Kidney (tissue), 14 donors: ENCODE data around the gene MRTFB. TPM values are rescaled to one million over a fixed set of nuclear protein-coding genes. Genes with fewer than 3 reads are reported as not detected.

Source experiments
- DNase-seq, 5 donors: peaks; one replicate each; pipeline ENCODE4 v3.0.0-alpha.2; 2013 to 2020
- FAIRE-seq: peaks from 2 replicates; lab custom pipeline; 2012; peaks lifted over from hg19 to GRCh38; lab: Jason Lieb, UNC
- H3K27ac ChIP-seq, 2 donors: one replicate each; pipeline ENCODE4 v1.7.0; 2013; ENCODE audit warnings: low read depth in 2 of 2, low read length in 2 of 2, inconsistent platforms in 1 of 2
- H3K27me3 ChIP-seq: one replicate; pipeline ENCODE4 v1.7.1; 2013; ENCODE audit warnings: low read length, inconsistent platforms; ENCODE audit not compliant: control insufficient read depth, insufficient read depth
- H3K36me3 ChIP-seq, 3 donors: one replicate each; pipeline versions ENCODE4 v1.7.0 to v1.7.1; 2013; ENCODE audit warnings: low read length in 3 of 3, control low read depth in 1 of 3, inconsistent platforms in 1 of 3; ENCODE audit not compliant: insufficient read depth in 3 of 3, control insufficient read depth in 2 of 3
- H3K4me1 ChIP-seq, 3 donors: one replicate each; pipeline versions ENCODE4 v1.7.0 to v1.7.1; 2013; ENCODE audit warnings: low read length in 3 of 3, inconsistent platforms in 1 of 3, low read depth in 1 of 3; ENCODE audit not compliant: control insufficient read depth in 2 of 3, insufficient read depth in 2 of 3
- H3K4me3 ChIP-seq, 3 donors: one replicate each; pipeline versions ENCODE4 v1.7.0 to v1.8.1; 2013; ENCODE audit warnings: low read length in 3 of 3, control low read depth in 1 of 3, inconsistent platforms in 1 of 3
- H3K9ac ChIP-seq, 3 donors: one replicate each; pipeline versions ENCODE4 v1.7.0 to v1.7.1; 2013; ENCODE audit warnings: low read length in 3 of 3, control low read depth in 1 of 3, inconsistent platforms in 1 of 3
- H3K9me3 ChIP-seq, 3 donors: one replicate each; pipeline versions ENCODE4 v1.7.0 to v1.7.1; 2013; ENCODE audit warnings: low read length in 3 of 3, control low read depth in 1 of 3, inconsistent platforms in 1 of 3; ENCODE audit not compliant: control insufficient read depth in 2 of 3, insufficient read depth in 1 of 3
- intact Hi-C: fragments of 100-400 bp; cut with DNase I; formaldehyde crosslinking; loops from one replicate; pipeline ENCODE4 v1.11.1; 2022
- polyA plus RNA-seq: library from polyadenylated mRNA; stranded (reverse); fragments of 350-450 nt; fragmentation: Illumina TruSeq; extraction: RNeasy Lipid Tissue Mini Kit (QIAGEN cat#74804); gene quantifications from one replicate; pipeline ENCODE4 v1.2.3, GENCODE V29; 2014; ENCODE audit warnings: low read depth, low replicate concordance; ENCODE audit not compliant: insufficient read depth
- total RNA-seq: library from RNA; stranded (reverse); fragmentation: NEBNext Ultra II Directional; extraction: Animal tissue kit (Norgen Biotek cat#: 25700); gene quantifications from one replicate; pipeline ENCODE4 v1.2.1, GENCODE V29; 2021
- TF ChIP-seq, protein P1 (sequence below): IDR thresholded peaks from 3 replicates; pipeline ENCODE4 v1.5.1; 2012; ENCODE audit warnings: mild to moderate bottlenecking, moderate library complexity, borderline replicate concordance; ENCODE audit not compliant: insufficient read depth; ENCODE audit errors: extremely low read depth
- donor health status: control.
- donor health status: control.
- donor health status: control.
- donor health status: control.
- donor health status: control.
- donor health status: DM: yes; HTN: yes; CAD: no.
- donor health status: Normal renal cell carcinoma (clear cell type).

The MRTFB gene
- total and polyA plus RNA-seq, 2 donors from 2014 or later = 5.1 to 51.0 TPM

DNA sequence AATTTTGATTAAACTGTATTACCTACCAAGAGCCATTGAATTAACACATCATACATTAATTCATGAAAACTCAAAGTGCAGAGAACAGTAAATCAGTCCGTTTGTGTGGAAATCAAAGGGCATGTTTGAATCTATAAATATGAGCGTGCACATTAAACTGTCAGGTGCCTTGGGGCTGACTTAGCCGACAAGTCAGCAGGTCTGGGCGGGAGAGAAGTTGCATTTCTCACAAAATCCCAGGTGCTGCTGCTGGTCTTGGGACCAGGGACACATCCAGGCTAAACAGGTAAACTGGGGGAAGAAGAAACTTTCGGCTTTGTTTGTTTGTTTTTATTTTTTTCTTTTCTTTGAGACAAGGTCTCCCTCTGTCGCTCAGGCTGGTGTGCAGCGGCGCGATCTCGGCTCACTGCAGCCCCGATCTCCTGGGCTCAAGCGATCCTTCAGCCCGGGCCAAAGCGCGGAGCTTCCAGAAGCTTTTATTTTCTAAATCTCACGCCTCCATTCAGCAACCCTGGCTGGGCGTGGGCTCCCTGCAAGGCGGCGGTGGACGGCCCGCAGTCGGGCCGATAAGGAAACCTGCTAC, 213.9 kb downstream of the MRTFB start:
- DNase-seq = peak in 3 of 5 donors; percentile 59 to 87 (median 86)
- intact Hi-C loops = no loop called here
- Histone ChIP-seq H3K4me1 (peaks cover 0 to 3% (median 0%) of the 10 kb centered on the region in 3 donors), H3K9ac (peak overlapping the region; percentile 71 to 82 (median 72)), H3K27me3 (no peaks in the 10 kb centered on the region), H3K27ac (peak overlapping the region; percentile 65 to 83), H3K36me3 (no peaks in the 10 kb centered on the region), H3K9me3 (peaks cover 0 to 14% (median 0%) of the 10 kb centered on the region in 3 donors), H3K4me3 (peak overlapping the region; percentile 83 to 91 (median 85))
- no peak for FAIRE-seq
- TF ChIP-seq, protein P1, sequence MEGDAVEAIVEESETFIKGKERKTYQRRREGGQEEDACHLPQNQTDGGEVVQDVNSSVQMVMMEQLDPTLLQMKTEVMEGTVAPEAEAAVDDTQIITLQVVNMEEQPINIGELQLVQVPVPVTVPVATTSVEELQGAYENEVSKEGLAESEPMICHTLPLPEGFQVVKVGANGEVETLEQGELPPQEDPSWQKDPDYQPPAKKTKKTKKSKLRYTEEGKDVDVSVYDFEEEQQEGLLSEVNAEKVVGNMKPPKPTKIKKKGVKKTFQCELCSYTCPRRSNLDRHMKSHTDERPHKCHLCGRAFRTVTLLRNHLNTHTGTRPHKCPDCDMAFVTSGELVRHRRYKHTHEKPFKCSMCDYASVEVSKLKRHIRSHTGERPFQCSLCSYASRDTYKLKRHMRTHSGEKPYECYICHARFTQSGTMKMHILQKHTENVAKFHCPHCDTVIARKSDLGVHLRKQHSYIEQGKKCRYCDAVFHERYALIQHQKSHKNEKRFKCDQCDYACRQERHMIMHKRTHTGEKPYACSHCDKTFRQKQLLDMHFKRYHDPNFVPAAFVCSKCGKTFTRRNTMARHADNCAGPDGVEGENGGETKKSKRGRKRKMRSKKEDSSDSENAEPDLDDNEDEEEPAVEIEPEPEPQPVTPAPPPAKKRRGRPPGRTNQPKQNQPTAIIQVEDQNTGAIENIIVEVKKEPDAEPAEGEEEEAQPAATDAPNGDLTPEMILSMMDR = peak; percentile 17

DNA sequence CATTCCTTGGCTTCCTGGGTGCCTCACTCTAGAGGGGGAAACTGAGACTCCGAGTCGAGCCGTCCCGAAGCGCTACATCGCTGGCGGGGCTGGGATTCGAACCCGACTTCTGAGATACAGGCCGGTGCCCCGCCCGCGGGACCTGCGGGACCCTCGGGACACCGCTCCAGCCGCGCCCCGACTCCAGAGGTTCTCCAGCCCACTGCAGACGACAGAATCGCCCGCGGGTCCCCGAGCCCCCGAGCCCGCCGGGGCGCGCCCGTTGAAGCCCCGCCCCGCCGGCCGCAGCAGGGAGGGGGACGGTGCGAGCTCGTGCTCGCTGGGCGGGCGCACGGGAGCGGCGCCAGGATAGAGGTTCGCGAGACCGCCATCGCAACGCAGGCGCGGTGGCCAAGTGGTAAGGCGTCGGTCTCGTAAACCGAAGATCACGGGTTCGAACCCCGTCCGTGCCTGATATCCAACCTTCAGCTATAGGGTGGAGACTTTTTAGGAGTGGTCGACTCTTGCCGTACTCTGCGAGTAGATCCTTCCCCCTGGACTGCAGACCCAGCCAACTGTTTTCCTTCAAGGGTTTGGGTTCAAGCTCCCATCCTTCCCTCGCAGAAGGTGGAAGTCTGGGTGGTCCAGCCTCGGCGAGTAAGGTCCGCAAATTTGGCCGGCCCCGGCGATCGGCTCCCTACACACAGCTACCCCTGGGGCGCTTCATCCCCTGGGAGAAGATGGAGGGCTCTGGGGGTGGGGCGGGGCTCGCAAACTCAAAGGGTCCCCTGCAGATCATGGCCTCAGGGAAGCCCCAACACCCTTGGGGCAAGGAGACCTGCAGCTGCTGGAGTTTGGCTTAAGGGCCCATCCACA, 214.6 kb downstream of the MRTFB start:
- H3K4me1 ChIP-seq = peaks cover 0 to 3% (median 0%) of the 10 kb centered on the region in 3 donors
- FAIRE-seq (no peak), DNase-seq (peak; percentile 97 to 98 (median 97))
- no peaks in the 10 kb centered on the region for H3K27me3 ChIP-seq
- peak overlapping the region; percentile 83 to 91 (median 85) for H3K4me3 ChIP-seq
- TF ChIP-seq, protein P1 = no peak
- peaks cover 0 to 15% (median 0%) of the 10 kb centered on the region in 3 donors for H3K9me3 ChIP-seq
- peak overlapping the region; percentile 65 to 83 for H3K27ac ChIP-seq
- intact Hi-C loops = no loop called here
- no peaks in the 10 kb centered on the region for H3K36me3 ChIP-seq
- peak overlapping the region; percentile 71 to 82 (median 72) for H3K9ac ChIP-seq

DNA sequence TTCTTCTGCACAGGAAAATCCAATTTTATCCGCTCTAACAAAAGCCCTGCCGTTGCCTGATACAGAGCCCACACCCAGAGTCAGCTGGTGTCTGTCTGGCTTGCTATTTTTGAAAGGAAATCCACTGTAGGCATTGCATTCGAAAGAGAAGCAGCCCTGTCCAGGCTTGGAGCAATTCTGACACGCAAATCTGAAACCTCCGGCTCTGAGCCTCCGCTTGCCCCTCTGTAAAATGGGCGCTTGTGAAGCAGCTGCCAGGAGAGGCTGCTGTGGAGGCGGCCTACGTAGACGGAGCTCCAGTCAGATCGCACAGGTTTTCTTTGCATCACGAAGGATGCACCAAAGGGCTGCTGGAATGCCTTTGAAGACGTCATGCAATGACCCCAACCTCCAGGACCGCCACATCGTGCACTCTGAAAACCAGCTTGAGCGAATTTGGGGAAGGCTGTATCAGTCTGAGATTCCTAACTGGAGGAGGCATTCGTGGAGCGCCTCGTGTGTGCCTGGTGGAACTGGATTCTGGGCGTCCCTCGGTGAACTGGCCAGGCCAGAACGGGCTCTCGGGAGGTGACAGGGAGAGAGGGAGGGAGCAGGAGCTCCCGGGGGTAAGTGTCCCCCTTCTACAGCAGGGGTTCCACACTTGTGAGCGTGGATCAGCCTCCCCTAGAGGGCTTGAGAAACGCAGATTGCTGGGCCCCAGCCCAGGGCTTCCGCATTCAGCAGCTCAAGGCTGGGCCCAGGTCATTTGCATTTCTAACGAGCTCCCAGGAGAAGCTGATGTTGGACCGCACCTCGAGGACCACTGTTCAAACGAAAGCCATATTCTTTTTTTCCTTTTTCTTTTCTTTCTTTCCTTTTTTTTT, 215.5 kb downstream of the MRTFB start:
- Histone ChIP-seq H3K4me3 (peak overlapping the region in 2 of 3 donors; percentile 7 to 83), H3K36me3 (no peaks in the 10 kb centered on the region), H3K27ac (no peak overlapping the region), H3K9me3 (peaks cover 0 to 15% (median 0%) of the 10 kb centered on the region in 3 donors), H3K9ac (peak overlapping the region in 1 of 3 donors; percentile 8), H3K4me1 (peaks cover 0 to 3% (median 0%) of the 10 kb centered on the region in 3 donors), H3K27me3 (no peaks in the 10 kb centered on the region)
- intact Hi-C loops = no loop called here
- TF ChIP-seq, protein P1 = no peak
- FAIRE-seq (no peak), DNase-seq (peak in 2 of 5 donors; percentile 11 to 20)
